HG03442 (cell line): ENCODE data around the gene MED13L.
"Not testable (repeated sequence)": the region's sequence is repeated elsewhere in the genome, so short reads cannot be mapped to it uniquely, and the experiment has no call there.

Source experiments
- ATAC-seq: cut with Tn5 transposase; IDR thresholded peaks from one replicate; pipeline ENCODE4 v1.9.1; 2021; ENCODE audit warnings: mild to moderate bottlenecking, moderate library complexity; ENCODE audit not compliant: unreplicated experiment

The MED13L gene

DNA sequence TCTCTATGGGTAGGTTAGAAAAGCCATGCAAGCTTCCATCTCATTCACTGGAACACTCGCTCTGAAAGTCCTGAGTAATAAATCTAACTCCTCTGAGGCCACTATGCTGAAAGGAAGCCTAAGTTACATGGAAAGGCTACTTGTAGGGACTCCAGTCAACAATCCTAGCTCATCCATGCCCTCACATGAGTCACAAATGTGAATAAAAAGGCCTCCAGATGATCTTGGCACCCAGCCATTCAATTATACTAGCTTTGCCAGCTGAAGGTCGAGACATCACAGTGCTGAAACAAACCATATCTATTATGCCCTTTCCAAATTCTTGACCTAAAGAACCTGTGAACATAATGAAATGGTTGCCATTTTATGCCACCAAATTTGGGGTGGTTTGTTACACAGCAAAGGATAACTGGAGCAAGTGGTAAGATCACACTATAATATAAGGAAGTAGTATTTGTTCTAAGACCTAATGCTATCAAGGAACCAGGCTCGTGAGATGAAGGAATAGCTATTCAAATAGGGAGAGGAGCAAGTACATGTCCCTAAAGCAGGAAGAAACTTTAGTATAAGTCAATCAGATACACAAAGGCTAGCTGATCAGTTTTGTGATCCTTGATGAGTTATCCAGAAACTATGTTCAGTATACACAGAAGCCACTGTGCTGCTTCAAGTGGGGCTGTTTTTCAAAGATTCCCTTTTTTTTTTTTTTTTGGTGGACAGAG, 142.1 kb downstream of the MED13L start:
- ATAC-seq: no peak

- ATAC-seq: no peak
Observed at GRCh38 chr12:116133636-116134214, 143.8 kb downstream of the MED13L start.

DNA sequence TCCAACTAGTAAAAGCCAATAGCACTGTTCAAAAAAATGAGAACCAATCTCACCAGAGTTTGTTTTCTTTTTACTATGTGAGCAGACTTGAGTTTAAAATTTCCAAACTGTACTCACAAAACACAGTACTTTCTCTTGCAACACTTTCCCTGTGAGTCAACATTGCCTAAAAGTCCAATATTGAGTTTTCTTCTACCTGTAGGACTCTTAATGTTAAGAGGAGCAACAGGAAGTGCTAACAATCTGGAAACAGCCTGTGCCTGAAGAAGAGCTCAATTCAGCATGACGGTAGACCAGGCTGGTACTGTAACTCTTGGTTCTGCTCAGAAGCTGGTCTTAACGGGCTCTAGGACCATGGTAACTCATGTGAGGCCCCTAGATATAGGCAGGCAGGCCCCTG, 144.3 kb downstream of the MED13L start:
- no peak for ATAC-seq

DNA sequence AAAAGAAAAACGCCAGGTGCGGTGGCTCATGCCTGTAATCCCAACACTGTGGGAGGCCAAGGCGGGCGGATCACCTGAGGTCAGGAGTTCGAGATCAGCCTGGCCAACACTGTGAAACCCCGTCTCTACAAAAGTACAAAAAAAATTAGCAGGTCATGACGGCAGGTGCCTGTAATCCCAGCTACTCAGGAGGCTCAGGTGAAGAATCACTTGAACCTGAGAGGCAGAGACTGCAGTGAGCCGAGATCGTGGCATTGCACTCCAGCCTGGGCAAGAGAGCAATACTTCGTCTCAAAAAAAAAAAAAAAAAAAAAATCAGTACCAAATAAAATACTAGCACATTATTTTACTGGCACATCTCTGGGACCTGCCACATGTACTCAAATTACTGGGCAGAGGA, 145.5 kb downstream of the MED13L start:
- ATAC-seq: not testable (repeated sequence)

DNA sequence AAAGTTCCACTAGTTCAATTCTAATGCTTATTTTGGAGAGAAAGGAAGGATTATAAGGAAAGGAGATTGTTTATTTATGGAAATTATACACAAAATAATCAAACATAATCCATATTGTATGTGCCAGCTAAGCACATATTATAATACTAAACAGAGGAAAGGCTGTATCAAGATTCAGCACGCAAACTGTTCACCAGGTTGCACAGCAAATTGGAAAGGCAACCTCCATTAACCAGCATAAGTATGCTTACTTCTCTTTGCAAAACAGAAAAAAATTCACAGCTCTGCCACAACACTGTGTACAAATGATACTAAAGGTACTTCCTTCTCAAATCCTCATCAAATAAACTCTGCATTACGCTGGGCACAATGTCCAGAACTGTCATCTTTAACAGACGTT, 146.3 kb downstream of the MED13L start:
- no peak for ATAC-seq

- no peak for ATAC-seq
Observed at GRCh38 chr12:116130431-116130830, 147.1 kb downstream of the MED13L start.

DNA sequence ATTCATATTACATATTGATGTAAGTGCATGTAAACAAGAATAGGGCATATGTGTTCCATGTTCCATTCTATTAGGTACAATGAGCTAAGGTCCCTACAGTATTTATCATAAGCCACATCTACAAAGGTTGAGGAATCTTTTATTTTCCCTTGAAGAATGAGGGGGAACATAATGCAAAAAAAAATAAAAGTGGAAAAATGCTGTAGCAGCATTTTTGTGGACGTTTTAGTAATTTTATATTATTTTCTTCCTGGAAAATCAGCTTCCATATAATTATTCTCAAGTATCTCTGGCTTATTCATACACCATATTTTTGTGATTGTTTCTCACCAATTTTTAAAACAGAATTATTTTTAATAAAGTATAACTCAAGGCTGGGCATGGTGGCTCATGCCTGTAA, 148.7 kb downstream of the MED13L start:
- no peak for ATAC-seq

DNA sequence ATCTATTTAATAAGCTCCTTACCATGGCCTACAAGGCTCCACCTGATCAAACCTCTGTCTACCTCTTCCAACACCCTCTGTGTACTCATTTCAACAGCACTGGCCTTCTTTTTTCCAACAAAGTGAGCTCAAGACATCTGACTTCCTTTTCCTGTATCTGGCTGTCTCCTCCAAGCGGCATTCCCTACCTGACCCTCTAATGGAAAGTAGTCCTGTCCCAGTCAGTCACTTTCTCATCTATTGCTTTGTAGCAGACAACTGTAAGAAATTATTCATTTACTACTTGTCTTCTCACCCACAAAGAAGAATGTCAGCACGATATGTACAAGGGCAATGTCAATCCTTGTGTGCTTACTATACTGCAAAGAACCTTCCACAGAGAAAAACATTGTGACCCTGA, 149.6 kb downstream of the MED13L start:
- no peak for ATAC-seq

DNA sequence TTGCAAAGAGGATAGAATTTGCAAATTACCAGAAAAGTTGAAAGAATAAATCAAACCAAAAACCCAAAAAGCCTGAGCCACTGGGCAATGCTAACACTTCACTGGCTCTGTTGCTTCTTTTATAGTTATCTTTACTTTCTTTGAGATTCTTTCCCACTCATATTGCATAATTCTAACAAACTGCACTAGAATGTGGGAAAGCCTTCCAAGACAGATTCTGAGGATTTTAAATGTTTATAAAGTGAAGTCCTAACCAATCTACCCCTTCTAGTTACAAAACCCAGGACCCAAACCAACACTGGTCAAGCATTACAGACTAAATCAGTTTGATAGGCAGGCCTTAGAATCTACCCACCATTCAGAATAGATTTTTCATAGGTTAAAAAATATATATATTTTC, 150.9 kb downstream of the MED13L start:
- no peak for ATAC-seq

GRCh38 chr12:116125956-116126566, 151.4 kb downstream of the MED13L start:
- ATAC-seq: no peak

- no peak for ATAC-seq
Observed at GRCh38 chr12:116125084-116125483, 152.4 kb downstream of the MED13L start.

DNA sequence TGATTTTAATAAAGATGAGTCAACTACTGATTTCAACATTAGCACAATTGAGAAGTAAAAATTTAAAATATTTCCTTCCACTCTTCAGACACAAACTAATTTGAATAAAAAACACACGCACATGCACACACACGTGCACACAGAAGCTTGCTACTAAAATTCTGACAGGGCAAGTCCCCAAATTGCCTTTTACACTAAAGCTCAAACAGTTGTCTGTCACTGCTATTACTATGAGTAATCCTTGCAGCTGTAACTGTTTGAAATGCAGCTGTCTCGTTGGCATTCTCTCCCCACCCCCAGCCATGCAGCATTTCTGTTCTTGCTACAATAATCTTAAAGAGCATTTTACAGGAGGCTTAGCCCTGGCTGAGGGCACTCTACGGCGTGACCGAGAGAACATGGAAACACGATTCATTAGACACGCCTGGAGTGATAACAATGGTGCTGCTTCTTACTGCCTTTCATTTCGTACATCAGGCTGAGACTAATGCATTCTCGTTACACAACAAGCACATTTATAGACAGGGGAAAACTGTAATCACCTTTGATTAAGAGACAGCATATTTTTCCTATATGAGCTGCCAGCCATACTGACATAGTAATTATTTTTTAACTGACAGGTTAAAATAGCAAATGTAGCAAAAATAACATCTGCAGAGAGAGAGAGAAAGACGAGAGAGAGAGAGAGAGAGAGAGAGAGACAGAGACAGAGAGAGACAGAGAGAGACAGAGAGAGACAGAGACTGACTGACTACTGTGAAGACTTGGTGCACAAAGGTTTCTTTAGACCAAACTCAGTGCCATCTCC, 153.8 kb downstream of the MED13L start:
- peak; percentile 75 for ATAC-seq

DNA sequence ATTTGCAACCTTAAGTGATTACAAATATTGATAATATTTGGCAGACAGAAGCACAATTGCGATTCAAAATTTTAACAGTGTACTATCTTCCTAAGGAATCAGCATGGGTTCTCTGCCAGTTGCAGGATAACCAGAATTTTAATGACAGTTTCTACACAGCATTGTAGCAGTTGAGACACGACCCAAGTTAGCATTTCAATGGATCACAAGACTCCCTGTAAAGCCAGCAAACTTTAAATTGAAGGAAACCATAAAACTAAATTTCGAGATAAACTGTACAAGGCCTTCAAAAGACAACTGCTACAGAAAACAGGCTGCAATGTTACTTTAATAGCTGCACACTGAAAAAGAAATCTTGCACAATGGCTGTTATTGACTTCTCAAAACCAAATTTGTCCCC, 154.9 kb downstream of the MED13L start:
- no peak for ATAC-seq

DNA sequence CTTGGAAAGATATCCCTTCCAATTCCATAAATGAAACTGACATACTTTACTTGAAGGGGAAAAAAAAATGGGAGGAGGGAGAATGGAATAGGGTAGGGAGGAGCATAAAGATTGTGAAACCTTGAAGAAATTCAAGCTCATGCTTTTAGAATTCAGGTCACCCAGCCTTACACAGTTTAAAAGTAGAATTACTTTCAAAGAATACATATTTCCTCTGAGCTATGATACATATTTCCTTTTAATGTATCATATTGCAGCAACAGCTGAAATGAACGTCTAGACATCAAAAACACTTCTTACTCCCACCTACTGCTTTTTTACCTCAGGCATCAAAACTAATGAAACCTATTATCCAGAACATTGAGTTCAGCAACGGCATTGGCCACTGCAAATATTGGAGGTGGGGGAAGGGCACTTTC, 156.0 kb downstream of the MED13L start:
- no peak for ATAC-seq

- no peak for ATAC-seq
Observed at GRCh38 chr12:116116650-116117424, 160.7 kb downstream of the MED13L start.

DNA sequence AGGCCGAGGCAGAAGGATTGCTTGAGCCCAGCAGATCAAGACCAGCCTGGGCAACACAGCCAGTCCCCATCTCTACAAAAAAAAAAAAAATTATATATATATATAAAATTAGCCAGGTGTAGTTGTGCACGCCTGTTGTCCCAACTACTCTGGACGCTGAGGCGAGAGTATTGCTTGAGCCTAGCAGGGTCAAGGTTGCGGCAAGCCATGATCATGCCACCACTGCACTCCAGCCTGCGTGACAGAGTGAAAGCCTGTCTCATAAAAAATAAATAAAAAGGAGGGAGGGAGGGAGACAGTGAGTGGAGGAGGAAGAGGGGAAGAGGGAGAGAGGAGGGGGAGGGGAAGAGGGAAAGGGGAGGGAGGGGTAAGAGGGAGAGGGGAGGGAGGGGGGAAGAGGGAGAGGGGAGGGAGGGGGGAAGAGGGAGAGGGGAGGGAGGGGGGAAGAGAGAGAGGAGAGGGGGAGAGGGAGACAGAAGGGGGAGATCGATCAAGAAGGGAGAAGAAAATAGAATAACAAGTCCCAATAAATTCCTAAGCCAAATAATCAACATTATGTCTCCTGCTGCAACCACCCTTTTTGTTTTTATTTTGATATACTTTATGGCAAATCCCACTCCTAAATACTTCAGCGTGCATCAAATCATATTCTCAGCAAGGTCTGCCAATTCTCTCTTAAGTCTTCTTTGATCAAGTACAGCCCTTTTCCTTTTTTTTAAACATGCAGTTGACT, 163.9 kb downstream of the MED13L start:
- ATAC-seq: no peak

DNA sequence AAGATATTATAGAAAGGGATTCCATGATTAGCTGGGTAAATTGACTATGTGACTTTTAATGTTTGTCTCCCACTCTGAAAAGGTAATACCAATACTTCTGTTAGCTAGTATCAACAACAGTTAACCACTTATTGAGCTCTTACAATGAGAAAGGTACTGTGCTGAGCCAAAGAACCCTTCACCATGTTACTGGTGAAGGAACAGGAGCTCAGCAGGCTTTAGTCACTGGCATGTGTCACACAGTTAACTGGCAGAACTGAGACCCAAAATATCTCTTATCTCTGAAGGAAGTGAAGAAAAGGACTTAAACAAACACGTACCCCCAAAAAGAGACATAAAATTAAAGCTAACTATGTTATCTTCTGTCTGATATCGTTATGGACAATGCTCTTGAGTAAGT, 170.6 kb downstream of the MED13L start:
- no peak for ATAC-seq

DNA sequence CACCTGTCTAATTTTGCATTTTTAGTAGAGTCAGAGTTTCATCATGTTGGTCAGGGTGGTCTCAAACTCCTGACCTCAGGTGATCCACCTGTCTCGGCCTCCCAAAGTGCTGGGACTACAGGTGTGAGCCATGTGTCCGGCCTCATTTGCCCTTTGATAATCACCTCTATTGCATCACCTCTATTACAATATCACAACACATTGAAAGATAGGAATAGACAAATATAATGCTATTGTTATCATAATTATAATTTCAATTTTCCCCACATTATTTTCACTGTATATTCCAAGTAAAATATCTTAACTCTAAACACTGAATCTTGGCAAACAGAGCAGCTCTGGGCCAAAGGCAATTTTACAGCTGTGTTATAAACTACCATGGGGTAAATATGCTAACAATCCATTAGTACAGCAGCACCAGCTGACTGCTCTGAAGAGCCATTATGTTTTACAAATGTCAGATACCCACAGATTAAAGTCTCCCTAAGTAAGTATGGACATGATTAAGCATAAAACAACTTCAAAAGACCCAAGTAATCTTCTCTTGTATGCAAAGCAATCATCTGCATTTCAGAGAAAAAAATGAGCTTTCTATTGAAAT, 173.2 kb downstream of the MED13L start:
- ATAC-seq: no peak

DNA sequence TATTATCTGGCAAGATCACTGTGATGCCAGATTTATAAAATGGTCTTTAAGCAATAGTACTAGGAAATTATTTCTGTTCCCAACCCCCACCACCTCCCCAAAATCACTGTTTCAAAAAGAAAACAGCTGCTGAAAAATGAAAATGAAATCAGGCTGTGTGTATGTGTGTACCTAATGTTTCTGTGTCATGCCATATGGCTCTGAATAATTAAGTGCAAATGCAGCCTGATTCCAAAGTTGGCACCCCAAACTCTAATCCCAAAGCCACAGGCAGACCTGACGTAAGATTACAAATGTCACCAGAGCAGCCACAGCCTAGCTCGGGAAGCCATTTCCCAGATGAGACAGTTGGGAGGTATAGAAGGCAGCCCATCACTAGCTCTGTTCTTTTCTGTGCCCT, 175.5 kb downstream of the MED13L start:
- ATAC-seq: no peak
